Brain pericyte (primary cell): ENCODE measurements around the gene MMP14.

ENCODE experiments used
- DNase-seq: peaks from one replicate; pipeline ENCODE4 v3.0.0-alpha.2; 2012; ENCODE audit warnings: low read depth, low spot score

Gene MMP14

GRCh38 chr14:22884076-22884737, 47.8 kb downstream of the MMP14 start:
- no peak for DNase-seq

GRCh38 chr14:22884738-22885523, 48.5 kb downstream of the MMP14 start:
- no peak for DNase-seq

GRCh38 chr14:22885975-22886374, 49.6 kb downstream of the MMP14 start:
- DNase-seq = no peak

- DNase-seq = no peak
These were observed 50.3 kb downstream of the MMP14 start for GRCh38 chr14:22886500-22887259.

GRCh38 chr14:22887260-22887989, 51.0 kb downstream of the MMP14 start:
- DNase-seq = peak; percentile 55

GRCh38 chr14:22887990-22888378, 51.6 kb downstream of the MMP14 start:
- DNase-seq = no peak

- DNase-seq = no peak
These were observed 52.3 kb downstream of the MMP14 start for GRCh38 chr14:22888662-22889061.

GRCh38 chr14:22890416-22890815, 54.0 kb downstream of the MMP14 start:
- no peak for DNase-seq

GRCh38 chr14:22892488-22892887, 56.1 kb downstream of the MMP14 start:
- DNase-seq = no peak

GRCh38 chr14:22893706-22894105, 57.3 kb downstream of the MMP14 start:
- DNase-seq = no peak

GRCh38 chr14:22895402-22895801, 59.0 kb downstream of the MMP14 start:
- no peak for DNase-seq

GRCh38 chr14:22896356-22896755, 60.0 kb downstream of the MMP14 start:
- no peak for DNase-seq

GRCh38 chr14:22896760-22897159, 60.4 kb downstream of the MMP14 start:
- no peak for DNase-seq

- no peak for DNase-seq
These were observed 61.0 kb downstream of the MMP14 start for GRCh38 chr14:22897357-22897756.
